D721Med (cell line): Measurements from ENCODE around the gene MTX1.

ENCODE experiments used
- DNase-seq: peaks from one replicate; pipeline ENCODE4 v3.0.0; 2011; ENCODE audit warnings: low spot score; ENCODE audit not compliant: insufficient read length
- FAIRE-seq: peaks from 2 replicates; lab custom pipeline; 2011; peaks lifted over from hg19 to GRCh38; lab: Jason Lieb, UNC
- CTCF ChIP-seq: IDR thresholded peaks from 2 replicates; pipeline ENCODE4 v1.5.1; 2012; ENCODE audit warnings: mild to moderate bottlenecking, control low read depth; ENCODE audit not compliant: insufficient read depth; ENCODE audit errors: missing control alignments

The MTX1 gene

GRCh38 chr1:155198547-155198906 lies 10.0 kb upstream of the MTX1 start:
- TF ChIP-seq CTCF = no peak
- no peak for DNase-seq
- no peak for FAIRE-seq

GRCh38 chr1:155199792-155200191 lies 8.7 kb upstream of the MTX1 start:
- FAIRE-seq (no peak), DNase-seq (peak; percentile 18)
- no peak for TF ChIP-seq CTCF

- DNase-seq (peak; percentile 10), FAIRE-seq (no peak)
- no peak for TF ChIP-seq CTCF
Observed at GRCh38 chr1:155200920-155201319, 7.6 kb upstream of the MTX1 start.

GRCh38 chr1:155202198-155202597 lies 6.3 kb upstream of the MTX1 start:
- FAIRE-seq (no peak), DNase-seq (peak; percentile 13)
- TF ChIP-seq CTCF = no peak

GRCh38 chr1:155202731-155203515 lies 5.6 kb upstream of the MTX1 start:
- FAIRE-seq (no peak), DNase-seq (peak; percentile 8)
- TF ChIP-seq CTCF = no peak

- no peak for TF ChIP-seq CTCF
- FAIRE-seq = no peak
Observed at GRCh38 chr1:155205035-155205434, 3.5 kb upstream of the MTX1 start.

GRCh38 chr1:155205969-155206593 lies 2.4 kb upstream of the MTX1 start:
- no peak for TF ChIP-seq CTCF
- no peak for FAIRE-seq
- DNase-seq = peak; percentile 10

More at GRCh38 chr1:155205035-155205434, 3.5 kb upstream of the MTX1 start:
- DNase-seq = no peak
